Breast epithelium (tissue), 3 donors: ENCODE results near the gene DHDH.

Source experiments
- POLR2A ChIP-seq: fragments of 450-650 bp; IDR thresholded peaks from one replicate; pipeline ENCODE4 v1.6.1; 2016; ENCODE audit warnings: antibody characterized with exemption, mild to moderate bottlenecking, moderate library complexity
- TF ChIP-seq, protein P1 (sequence below), 3 donors: fragments of 450-650 bp; IDR thresholded peaks; one replicate each; pipeline ENCODE4 v1.5.1; 2016 to 2017; ENCODE audit warnings: antibody characterized with exemption in 3 of 3, mild to moderate bottlenecking in 3 of 3, moderate library complexity in 3 of 3

- TF ChIP-seq, protein P1, sequence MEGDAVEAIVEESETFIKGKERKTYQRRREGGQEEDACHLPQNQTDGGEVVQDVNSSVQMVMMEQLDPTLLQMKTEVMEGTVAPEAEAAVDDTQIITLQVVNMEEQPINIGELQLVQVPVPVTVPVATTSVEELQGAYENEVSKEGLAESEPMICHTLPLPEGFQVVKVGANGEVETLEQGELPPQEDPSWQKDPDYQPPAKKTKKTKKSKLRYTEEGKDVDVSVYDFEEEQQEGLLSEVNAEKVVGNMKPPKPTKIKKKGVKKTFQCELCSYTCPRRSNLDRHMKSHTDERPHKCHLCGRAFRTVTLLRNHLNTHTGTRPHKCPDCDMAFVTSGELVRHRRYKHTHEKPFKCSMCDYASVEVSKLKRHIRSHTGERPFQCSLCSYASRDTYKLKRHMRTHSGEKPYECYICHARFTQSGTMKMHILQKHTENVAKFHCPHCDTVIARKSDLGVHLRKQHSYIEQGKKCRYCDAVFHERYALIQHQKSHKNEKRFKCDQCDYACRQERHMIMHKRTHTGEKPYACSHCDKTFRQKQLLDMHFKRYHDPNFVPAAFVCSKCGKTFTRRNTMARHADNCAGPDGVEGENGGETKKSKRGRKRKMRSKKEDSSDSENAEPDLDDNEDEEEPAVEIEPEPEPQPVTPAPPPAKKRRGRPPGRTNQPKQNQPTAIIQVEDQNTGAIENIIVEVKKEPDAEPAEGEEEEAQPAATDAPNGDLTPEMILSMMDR (IDR thresholded peaks at IDR 0.05): no peak
- no peak for TF ChIP-seq POLR2A
Observed at GRCh38 chr19:48961051-48961649, 27.7 kb downstream of the DHDH start.
